ENCODE data around the gene HEPN1. TPM values are rescaled to one million over a fixed set of nuclear protein-coding genes. Genes with fewer than 3 reads are reported as not detected.

HEPN1 gene
- total RNA-seq, 1 donor from 2014 or later: not detected

- H3K4me1 Mint-ChIP-seq: no peaks in the 10 kb centered on the region
- ATAC-seq (ENCODE audit: low read depth) (no peak), DNase-seq (no peak)
- CTCF ChIA-PET: no interaction called here
- no peak overlapping the region for H3K4me3 Mint-ChIP-seq
- POLR2A ChIA-PET: no interaction called here
- H3K27ac Mint-ChIP-seq: no peak overlapping the region
- H3K9me3 Mint-ChIP-seq: no peaks in the 10 kb centered on the region
- intact Hi-C loops (cut with micrococcal nuclease): no loop called here
- no peaks in the 10 kb centered on the region for H3K36me3 Mint-ChIP-seq (ENCODE audit: low read depth)
- peaks cover 23% of the 10 kb centered on the region for H3K27me3 Mint-ChIP-seq
- TF ChIP-seq CTCF (IDR thresholded peaks at IDR 0.05): no peak
These were observed 19.2 kb downstream of the HEPN1 start for GRCh38 chr11:124938206-124938765.

GRCh38 chr11:124938970-124939369 is 19.9 kb downstream of the HEPN1 start:
- TF ChIP-seq CTCF (IDR thresholded peaks at IDR 0.05): no peak
- Mint-ChIP-seq H3K4me3 (no peak overlapping the region), H3K9me3 (no peaks in the 10 kb centered on the region), H3K36me3 (ENCODE audit: low read depth) (no peaks in the 10 kb centered on the region), H3K27ac (no peak overlapping the region), H3K4me1 (no peaks in the 10 kb centered on the region), H3K27me3 (peaks cover 23% of the 10 kb centered on the region)
- intact Hi-C loops (cut with micrococcal nuclease): no loop called here
- DNase-seq: no peak
- ChIA-PET POLR2A (no interaction called here), CTCF (no interaction called here)
- ATAC-seq (ENCODE audit: low read depth): no peak

- CTCF ChIA-PET: no interaction called here
- intact Hi-C loops (cut with micrococcal nuclease): no loop called here
- H3K27me3 Mint-ChIP-seq: peaks cover 25% of the 10 kb centered on the region
- ATAC-seq (ENCODE audit: low read depth) (no peak), DNase-seq (no peak)
- H3K4me3 Mint-ChIP-seq: no peak overlapping the region
- H3K36me3 Mint-ChIP-seq (ENCODE audit: low read depth): no peaks in the 10 kb centered on the region
- no peaks in the 10 kb centered on the region for H3K4me1 Mint-ChIP-seq
- H3K27ac Mint-ChIP-seq: no peak overlapping the region
- no peaks in the 10 kb centered on the region for H3K9me3 Mint-ChIP-seq
- POLR2A ChIA-PET: interaction anchor here (0.7 kb wide), 1 partner anchor 14 kb away, joined by 3 read pairs; no protein-coding TSS in a partner anchor
- no peak for TF ChIP-seq CTCF (IDR thresholded peaks at IDR 0.05)
These were observed 22.7 kb downstream of the HEPN1 start for GRCh38 chr11:124941703-124942102.

- Mint-ChIP-seq H3K27me3 (peaks cover 25% of the 10 kb centered on the region), H3K4me3 (no peak overlapping the region), H3K27ac (no peak overlapping the region), H3K36me3 (ENCODE audit: low read depth) (no peaks in the 10 kb centered on the region), H3K4me1 (no peaks in the 10 kb centered on the region), H3K9me3 (no peaks in the 10 kb centered on the region)
- POLR2A ChIA-PET: no interaction called here
- ATAC-seq (ENCODE audit: low read depth): no peak
- intact Hi-C loops (cut with micrococcal nuclease): no loop called here
- DNase-seq: no peak
- CTCF ChIA-PET: no interaction called here
- no peak for TF ChIP-seq CTCF (IDR thresholded peaks at IDR 0.05)
These were observed 23.6 kb downstream of the HEPN1 start for GRCh38 chr11:124942466-124943253.

- peaks cover 3% of the 10 kb centered on the region for H3K9me3 Mint-ChIP-seq
- TF ChIP-seq CTCF (IDR thresholded peaks at IDR 0.05): no peak
- H3K27ac Mint-ChIP-seq: no peak overlapping the region
- CTCF ChIA-PET: no interaction called here
- ATAC-seq (ENCODE audit: low read depth) (no peak), DNase-seq (no peak)
- H3K4me3 Mint-ChIP-seq: no peak overlapping the region
- H3K4me1 Mint-ChIP-seq: no peaks in the 10 kb centered on the region
- peaks cover 26% of the 10 kb centered on the region for H3K27me3 Mint-ChIP-seq
- POLR2A ChIA-PET: no interaction called here
- intact Hi-C loops (cut with micrococcal nuclease): no loop called here
- H3K36me3 Mint-ChIP-seq (ENCODE audit: low read depth): no peaks in the 10 kb centered on the region
These were observed 24.2 kb downstream of the HEPN1 start for GRCh38 chr11:124943254-124943616.
